ENCODE measurements around the gene COL18A1. TPM values are rescaled to one million over a fixed set of nuclear protein-coding genes. Genes with fewer than 3 reads are reported as not detected.

Gene COL18A1
- total and polyA plus RNA-seq, 4 donors = 44.9 to 308 (median 232) TPM

GRCh38 chr21:45387506-45387905 lies 17.5 kb upstream of the COL18A1 start:
- WGBS = 86% methylated on average over 13 of the region's 13 CpGs
- Histone ChIP-seq H3K4me1 (ENCODE audit: control insufficient read depth in 4 of 4, insufficient read depth in 4 of 4, low read length in 3 of 4) (peaks cover 0 to 3% (median 2%) of the 10 kb centered on the region in 4 donors), H3K27me3 (ENCODE audit: control insufficient read depth in 4 of 4, insufficient read depth in 4 of 4, low read length in 3 of 4) (no peaks in the 10 kb centered on the region), H3K9ac (ENCODE audit: low read depth in 1 of 2, low read length in 2 of 2) (no peak overlapping the region), H3K4me3 (ENCODE audit: low read depth in 1 of 3, low read length in 3 of 3) (no peak overlapping the region), H3K9me3 (ENCODE audit: control insufficient read depth in 4 of 4, low read length in 3 of 4) (no peaks in the 10 kb centered on the region), H3K27ac (ENCODE audit: low read depth in 1 of 2, low read length in 2 of 2) (peak overlapping the region; percentile 13 to 59), H3K36me3 (ENCODE audit: control insufficient read depth in 4 of 4, insufficient read depth in 3 of 4, low read depth in 1 of 4, low read length in 3 of 4) (no peaks in the 10 kb centered on the region)
- no peak for DNase-seq (ENCODE audit: low spot score)
- TF ChIP-seq ATF3 (IDR thresholded peaks at IDR 0.05) (no peak), JUND (IDR thresholded peaks at IDR 0.05) (no peak), MAX (IDR thresholded peaks at IDR 0.05) (no peak), EGR1 (IDR thresholded peaks at IDR 0.05; ENCODE audit: low read depth in 2 of 2) (no peak), HNF4A (conservative IDR thresholded peaks at IDR 0.05) (no peak), RXRA (IDR thresholded peaks at IDR 0.05) (no peak), ZBTB33 (IDR thresholded peaks at IDR 0.05) (no peak), RAD21 (IDR thresholded peaks at IDR 0.05) (no peak), YY1 (IDR thresholded peaks at IDR 0.05) (no peak), REST (IDR thresholded peaks at IDR 0.05) (no peak), HNF4G (IDR thresholded peaks at IDR 0.05) (no peak), SP1 (IDR thresholded peaks at IDR 0.05) (no peak), TAF1 (conservative IDR thresholded peaks at IDR 0.05) (no peak), FOXA1 (IDR thresholded peaks at IDR 0.05) (no peak)

- no peak for DNase-seq (ENCODE audit: low spot score)
- peak overlapping the region in 1 of 2 donors; percentile 13 for H3K27ac ChIP-seq (ENCODE audit: low read depth in 1 of 2, low read length in 2 of 2)
- 72% methylated on average over 7 of the region's 7 CpGs for WGBS
Observed at GRCh38 chr21:45388011-45388521, 16.9 kb upstream of the COL18A1 start.

More at GRCh38 chr21:45388011-45388521, 16.9 kb upstream of the COL18A1 start:
- H3K36me3 ChIP-seq (ENCODE audit: control insufficient read depth in 4 of 4, insufficient read depth in 3 of 4, low read depth in 1 of 4, low read length in 3 of 4) = no peaks in the 10 kb centered on the region
- H3K9me3 ChIP-seq (ENCODE audit: control insufficient read depth in 4 of 4, low read length in 3 of 4) = no peaks in the 10 kb centered on the region
- no peaks in the 10 kb centered on the region for H3K27me3 ChIP-seq (ENCODE audit: control insufficient read depth in 4 of 4, insufficient read depth in 4 of 4, low read length in 3 of 4)
- H3K4me3 ChIP-seq (ENCODE audit: low read depth in 1 of 3, low read length in 3 of 3) = no peak overlapping the region
- peaks cover 0 to 3% (median 2%) of the 10 kb centered on the region in 4 donors for H3K4me1 ChIP-seq (ENCODE audit: control insufficient read depth in 4 of 4, insufficient read depth in 4 of 4, low read length in 3 of 4)
- TF ChIP-seq RXRA (IDR thresholded peaks at IDR 0.05) = peak; percentile 10 to 20
- peak; percentile 84 for TF ChIP-seq NR2F2 (IDR thresholded peaks at IDR 0.05)
- TF ChIP-seq HNF4A (conservative IDR thresholded peaks at IDR 0.05) = no peak
- H3K9ac ChIP-seq (ENCODE audit: low read depth in 1 of 2, low read length in 2 of 2) = no peak overlapping the region

All from liver (tissue), 9 donors.